ENCODE data around the gene CAMKK2.

DNA sequence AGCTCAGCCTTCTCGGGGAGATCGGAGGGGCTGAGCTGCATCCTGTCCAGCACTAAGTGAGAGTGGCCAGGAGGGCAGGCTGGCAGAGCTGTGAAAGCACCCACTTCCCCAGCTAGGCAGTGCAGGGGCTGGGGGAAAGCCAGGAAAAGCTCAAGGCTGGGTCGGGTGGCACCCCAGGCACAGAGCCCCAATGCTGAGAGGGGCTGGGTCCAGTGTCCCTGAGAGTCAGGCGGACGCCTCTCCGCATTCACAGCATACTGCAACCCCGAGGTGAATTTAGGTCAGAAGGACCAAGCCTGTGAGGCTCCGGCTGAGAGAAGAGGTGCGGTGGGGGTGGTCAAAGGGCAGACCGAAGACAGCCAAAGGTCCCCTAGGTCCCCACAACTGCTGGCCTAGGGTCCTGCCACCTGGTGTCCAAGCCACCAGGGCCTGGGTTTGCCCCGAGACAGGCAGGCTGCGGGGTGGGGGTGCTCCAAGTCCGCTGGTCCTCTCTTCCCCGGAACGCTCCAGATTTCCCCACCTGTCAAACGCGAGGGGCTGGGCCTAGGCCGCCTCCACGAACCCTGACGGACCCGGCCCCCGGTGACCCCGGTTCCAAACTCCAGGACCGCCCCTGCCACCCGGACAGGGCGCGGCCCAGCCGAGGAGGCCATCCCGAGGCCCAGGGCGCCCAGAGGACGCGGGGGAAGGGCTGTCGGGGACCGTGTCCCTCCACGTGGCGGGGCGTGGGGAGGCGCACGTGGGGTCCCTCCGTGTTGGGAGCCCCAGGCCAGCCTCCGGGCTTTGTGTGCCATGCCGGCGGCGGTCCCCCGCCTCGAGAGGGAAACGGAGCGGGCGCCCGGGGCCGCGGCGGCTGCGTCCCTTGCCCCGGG is 527 bp downstream of the CAMKK2 start:
- TF ChIP-seq CTCF (conservative IDR thresholded peaks at IDR 0.05; ENCODE audit: low read length) (0 out of 2 replicates have a peak, but pooled peaks have one; percentile 0), EZH2phosphoT487 (IDR thresholded peaks at IDR 0.05; ENCODE audit: borderline replicate concordance) (no peak)
